NCI-H2227 (cell line): ENCODE measurements around the gene ATP1B3.
"Not testable (repeated sequence)": the region's sequence is repeated elsewhere in the genome, so short reads cannot be mapped to it uniquely, and the experiment has no call there.

Experiments used
- DNase-seq: peaks from one replicate; lab custom pipeline; 2025; ENCODE audit not compliant: unreplicated experiment; lab: John Stamatoyannopoulos, UW

The ATP1B3 gene

DNA sequence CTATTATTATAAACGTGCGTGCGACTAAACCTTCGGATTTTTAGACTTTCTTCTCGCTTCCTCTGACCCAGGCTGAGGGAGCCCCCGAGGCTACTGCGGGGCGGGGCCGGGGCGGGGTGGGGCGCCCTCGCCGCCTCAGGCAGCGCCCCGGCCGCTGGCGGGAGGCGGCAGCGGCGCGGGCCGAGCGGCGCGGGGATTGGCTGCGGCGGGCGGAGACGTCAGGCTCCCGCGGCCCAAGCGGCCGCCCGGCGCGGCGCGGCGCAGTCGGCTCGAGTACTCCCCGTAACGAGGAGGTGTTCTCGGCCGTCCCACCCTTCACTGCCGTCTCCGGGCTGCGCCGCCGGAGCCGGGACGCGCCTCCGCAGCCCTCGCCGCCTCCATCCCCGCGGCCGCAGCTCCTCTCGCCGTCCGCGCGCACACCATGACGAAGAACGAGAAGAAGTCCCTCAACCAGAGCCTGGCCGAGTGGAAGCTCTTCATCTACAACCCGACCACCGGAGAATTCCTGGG is at the start of gene ATP1B3:
Gene ATP1B3 (plus strand): TSS at position 263 of the 510 bp plus-strand sequence. CDS start 159 bp downstream, at position 422.
- peak; percentile 84 for DNase-seq

DNA sequence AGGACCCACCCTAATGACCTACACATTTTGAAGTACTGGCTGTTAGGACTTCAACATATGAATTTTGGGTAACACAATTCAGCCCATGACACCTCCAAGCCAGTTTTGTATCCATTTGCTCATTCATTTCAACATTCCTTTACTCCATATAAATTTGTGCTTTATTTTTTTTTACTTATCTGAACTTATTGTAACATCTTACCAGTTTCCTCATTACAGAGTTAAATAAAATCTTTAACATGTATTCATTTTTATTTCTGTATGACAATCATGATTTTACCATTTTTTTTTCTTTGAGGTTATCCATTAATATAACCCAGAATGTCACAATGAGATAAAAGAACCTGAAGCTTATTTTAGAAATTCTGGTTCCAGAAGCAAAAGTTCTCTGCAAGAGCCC is 48.0 kb upstream of the ATP1B3 start:
- no peak for DNase-seq

DNA sequence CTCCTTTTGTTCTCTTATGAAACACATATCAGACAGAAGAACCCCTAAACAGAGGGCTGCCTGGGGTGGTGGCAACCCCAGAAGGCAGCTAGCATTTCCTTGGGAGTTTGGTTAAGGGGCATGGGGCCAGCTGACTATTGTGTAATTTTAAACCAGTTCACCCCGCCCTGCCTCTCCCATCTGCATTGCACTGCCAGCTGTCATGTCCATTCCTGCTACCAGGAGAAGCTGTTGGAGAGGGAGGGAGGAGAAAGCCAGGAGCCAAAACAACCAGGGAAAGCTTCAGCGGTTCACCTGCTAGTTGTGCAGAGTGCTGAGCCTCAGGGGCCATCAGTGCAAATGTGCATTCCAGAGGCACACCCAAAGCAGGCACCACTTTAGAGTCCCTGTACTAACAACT is 47.6 kb upstream of the ATP1B3 start:
- no peak for DNase-seq

DNA sequence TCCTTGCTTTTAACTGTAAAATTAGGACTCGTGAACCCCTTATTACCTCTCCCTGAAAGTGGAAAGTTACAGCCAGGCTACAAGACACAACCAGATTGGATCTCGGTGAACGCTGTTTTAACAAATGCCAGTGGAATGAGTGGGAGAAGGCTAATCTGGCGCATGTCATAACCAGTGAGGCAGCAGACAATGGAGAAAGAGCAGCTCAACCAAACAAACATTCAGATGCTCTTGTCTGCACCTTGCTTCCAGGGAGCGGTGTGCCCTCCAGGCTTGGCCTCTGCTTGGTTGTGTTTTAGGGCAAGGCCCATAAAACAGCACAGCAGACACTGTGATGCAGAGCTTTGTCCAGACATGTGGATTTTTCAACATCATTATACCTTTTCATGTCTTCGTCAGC is 45.9 kb upstream of the ATP1B3 start:
- DNase-seq, result no peak

DNA sequence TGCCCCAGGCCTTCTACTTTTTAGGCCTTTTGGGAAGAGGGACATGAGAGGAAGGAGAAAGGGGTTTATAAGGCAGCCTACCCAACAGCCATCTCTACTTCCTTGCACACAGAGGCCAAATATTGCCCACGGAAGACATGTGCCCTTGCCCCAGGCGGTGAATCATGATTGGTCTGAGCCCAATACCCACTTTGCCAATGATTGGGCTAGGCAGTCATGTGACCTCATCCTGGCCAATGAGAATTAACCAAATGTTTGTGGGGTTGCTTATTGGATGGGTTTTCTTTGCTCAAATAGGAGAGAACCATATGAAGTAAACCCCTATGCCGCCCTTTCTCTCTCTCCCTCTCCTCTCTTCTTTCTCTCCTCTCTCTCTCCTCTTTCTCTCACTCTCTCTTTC is 42.2 kb upstream of the ATP1B3 start:
- DNase-seq, result no peak

DNA sequence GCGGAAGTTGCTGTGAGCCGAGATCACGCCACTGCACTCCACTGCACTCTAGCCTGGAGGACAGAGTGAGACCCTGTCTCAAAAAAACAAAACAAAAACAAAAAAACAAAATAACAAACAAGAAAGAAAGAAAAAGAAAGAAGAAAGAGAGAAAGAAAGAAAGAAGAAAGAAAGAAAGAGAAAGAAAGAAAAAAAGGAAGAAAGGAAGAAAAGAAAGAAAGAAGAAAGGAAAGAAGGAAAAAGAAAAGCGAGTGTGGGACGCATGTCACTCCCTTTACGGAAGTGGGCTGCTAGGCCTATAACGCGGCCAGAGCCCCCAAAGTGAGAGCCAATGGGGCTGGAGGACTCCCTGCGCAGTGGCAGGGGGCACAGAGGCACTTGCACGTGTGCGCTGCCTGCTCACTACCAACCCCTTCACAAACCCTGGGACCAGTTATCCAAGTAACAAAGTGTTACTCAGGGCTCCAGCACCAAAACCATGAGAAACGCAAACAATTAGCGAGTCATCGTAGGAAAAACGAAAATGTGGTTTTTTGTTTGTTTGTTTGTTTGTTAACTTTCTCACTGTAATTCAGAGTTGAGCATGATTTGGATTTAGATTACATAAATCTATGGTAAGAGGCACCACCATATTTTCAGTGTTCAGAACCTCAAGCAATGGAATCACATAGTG is 40.8 kb upstream of the ATP1B3 start:
- no peak for DNase-seq

DNA sequence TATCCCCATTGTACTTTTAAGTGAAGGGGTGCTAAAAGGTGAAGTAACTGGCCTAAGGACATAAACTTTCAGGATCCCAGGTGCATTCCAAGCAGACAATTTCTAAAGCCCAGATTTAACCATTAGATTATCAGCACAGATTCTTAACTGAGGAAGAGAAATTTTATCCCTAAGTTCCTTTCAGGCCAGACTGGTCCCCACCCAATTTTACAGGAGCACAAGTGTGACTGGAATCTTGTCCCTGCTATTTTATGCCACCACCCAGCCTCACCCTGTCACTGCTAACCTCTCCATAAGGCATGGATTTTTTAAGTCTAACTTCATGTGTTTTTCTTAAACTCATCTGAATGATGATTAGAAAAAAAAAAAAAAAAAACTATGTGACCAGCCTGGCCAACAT is 37.1 kb upstream of the ATP1B3 start:
- DNase-seq, result no peak

DNA sequence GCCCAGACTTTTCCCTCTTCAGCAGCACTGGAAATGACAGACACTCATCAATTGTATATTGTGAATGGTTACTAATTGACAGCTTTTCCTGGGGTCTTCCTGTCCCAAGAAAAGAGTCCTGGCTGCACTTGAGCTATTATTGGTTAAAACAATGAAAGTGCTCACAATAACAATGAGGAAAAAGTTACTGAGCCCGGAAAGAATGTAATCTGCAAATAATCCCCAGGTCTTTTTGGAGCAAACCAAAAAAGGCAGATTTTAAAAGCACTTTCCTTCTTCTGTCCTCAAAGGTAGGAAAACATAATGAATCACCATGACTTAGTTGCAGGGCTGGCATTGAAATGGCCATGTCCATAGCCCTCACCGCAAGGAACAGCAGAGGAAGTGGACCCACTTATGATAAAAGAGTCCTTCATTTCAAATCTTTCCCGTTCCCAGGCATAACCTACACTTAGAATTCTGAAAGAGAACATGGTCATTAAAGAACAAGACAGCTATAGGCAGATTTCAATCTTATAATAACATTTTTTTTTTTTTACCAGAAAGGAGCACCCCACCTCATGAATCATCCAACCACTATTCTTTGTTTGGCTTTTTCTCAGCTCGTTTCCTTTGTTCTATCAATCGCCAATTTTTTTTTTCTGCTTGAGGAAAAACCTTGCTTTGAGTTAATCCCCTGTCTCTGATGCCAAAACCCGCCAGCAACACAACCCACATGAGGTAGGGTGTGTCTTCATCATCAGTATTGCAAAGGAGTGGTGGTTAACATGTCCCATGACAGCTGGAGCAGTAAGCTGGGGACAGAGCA is 35.5 kb upstream of the ATP1B3 start:
- DNase-seq, result no peak

DNA sequence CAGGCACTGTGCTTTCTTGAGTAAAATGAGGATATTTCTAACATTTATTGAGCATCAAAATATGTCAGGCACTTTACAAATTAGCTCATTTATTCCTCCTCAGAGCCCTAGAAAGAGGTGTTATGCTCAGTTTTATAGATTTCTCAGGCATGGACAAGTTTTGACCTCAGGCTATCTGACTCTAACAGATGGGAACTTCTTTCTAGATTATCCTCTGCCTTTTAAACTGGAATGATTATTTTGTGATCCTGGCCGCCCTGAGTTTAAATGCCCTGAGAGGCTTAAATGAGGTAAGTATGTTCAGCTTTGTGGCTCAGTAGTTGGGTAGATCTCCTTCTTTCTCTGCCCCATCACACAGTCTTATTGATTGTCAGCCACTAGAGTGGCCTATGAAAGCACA is 32.3 kb upstream of the ATP1B3 start:
- DNase-seq, result no peak

DNA sequence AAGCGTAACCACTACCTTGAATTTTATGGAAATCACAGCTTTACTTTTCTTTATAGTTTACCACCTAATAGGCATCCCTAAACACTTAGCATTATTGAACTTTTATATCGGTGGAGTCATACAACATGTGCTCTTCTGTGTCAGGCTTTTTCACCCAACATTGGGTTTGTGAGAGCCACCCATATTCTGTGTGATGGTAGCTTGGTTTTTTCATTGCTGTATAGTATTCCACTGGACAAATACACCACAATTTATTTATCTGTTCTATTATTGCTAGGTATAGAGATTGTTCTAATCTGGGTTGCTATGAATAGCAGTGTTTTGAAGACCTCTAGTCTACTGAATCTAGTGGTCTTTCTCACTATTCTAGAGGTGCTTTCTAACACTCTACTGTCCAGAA is 31.6 kb upstream of the ATP1B3 start:
- DNase-seq, result no peak

DNA sequence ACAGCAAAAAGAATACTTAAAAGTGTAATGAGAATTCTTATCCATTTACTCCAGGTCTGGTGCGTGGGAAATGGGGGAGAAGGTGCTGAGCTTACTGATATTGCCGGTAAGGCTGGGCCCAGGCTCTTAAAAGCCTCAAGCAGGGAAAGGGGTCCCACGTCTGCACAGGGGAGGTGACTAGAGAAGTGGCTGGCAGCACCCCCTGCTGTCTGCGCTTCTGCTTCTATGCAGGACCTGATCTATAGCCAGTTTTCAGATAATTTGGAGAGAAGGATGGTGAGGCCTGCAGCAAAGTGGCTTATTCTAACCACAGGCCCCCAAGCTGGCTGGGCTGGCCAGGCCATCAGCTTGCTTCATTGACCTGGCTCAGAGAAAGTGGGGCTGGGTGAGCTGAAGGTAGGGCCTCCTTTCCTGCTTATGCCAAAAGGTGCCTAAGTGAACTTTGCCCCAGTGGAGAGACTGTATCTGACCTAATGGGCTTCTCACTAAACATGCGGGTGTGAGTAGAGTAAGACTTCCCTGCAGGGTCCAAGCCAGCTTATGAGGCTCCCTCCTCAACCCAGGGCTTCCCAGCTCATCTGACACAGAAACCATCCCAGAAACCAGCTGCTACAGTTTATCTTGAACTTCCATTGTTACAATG is 30.9 kb upstream of the ATP1B3 start:
- DNase-seq, result no peak

DNA sequence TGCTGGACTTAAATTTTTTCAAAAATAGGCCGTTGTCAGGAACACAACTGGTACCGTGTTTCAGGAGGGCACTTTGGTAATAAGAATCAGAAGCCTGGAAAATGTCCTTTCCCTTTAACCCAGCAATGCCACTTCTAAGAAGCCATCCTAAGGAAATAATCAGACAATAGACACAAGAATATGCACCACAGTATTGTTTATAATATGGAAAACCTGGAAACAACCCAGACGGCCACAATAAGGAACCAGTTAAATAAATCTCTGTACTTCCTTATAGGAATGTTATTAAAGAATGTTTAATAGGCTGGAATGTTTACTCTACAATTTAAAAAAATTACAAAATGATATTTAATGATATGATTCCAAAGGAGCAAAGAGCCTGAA is 30.4 kb upstream of the ATP1B3 start:
- DNase-seq, result no peak

DNA sequence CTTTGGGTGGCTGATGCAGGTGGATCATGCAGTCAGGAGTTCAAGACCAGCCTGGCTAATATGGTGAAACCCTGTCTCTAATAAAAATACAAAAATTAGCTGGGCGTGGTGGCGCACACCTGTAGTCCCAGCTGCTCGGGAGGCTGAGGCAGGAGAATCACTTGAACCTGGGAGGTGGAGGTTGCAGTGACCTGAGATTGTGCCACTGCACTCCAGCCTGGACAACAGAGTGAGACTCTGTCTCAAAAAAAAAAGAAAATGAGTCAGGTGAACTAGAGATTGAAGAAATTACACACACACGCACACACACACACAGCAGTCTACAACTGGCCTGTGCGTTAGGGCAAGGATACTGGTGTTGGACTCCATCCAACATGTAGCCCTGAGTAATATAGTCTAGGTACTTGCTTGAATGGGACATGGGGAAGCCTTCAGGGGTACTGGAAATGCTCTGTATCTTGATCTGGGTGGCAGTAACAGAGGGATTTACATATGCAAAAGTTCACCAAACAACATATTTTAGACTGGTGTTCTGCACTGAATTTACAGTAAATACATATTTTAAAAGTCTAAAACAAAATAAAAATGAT is 28.2 kb upstream of the ATP1B3 start:
- not testable (repeated sequence) for DNase-seq

DNA sequence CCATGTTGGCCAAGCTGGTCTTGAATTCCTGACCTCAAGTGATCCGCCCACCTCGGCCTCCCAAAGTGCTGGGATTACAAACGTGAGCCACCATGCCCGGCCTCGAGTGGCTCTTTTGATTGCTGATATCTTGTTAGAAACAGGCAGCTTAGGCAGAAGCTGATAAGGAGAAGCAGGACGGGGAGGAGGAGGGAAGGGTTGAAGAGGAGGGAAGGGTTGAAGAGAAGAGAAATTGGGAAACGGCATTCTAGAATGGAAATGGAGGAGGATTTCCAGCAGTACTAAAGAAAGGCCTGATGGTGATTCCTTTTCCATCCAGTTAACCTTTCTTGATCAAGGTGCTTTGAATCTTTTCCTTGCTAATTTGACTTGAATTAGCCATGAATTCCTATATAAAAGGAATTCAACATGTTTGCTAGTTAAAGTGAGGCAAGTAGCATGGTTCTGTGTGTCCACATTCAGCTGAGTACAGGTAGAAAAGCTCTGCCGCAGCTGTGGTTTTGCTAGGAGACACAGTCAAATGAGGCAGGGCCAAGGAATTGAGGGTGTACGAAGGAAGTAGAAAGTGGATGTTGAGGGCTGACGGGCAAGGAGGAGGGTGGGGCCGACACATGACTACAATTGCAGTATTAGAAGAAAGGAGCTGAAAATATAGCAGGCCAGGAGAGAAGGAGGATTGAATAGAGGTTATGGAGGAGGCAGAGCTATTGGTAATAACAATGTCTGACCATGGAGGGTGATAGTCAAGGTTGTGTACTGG is 27.2 kb upstream of the ATP1B3 start:
- DNase-seq, result no peak

DNA sequence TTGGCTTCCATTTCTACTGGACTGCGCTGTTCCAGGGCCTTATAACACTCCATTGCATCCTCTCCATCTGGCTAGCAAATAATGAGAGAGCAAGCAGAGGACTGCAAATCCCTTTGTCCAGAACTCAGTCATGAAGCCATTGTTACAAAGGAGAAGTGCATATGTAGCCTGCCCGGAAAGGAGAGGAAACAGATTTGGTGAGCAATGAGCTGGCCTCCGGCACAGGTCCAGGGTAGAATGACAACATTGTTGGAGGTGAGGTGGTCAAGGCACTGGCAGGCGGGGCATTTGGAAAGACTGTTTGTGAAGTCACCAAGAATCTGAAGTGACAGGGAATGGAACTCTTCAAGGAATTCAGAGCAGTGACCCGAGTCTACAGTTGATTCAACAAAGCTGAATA is 25.0 kb upstream of the ATP1B3 start:
- no peak for DNase-seq

DNA sequence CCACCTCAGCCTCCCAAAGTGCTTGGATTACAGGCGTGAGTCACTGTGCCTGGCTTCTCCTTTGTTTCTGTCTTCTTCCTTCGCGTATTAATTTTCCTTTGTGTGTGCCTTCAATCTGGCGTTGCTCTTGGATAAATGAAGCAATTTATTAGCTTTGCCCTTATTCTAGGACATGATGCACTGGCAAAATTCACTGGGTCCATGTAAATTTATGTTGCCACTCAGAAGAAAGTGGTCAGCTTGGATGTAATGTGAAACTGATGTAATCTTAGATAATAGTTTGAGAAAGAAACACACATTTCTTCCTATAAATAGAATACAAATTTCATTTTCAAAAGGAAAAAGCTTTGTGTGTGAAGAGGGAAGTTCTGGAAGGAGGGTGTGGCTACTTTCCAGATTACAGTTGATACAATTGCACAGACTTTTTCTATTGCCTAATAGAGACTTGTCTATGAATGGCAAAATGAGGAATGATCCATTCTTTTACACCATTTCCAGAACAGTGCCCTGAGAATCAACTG is 23.3 kb upstream of the ATP1B3 start:
- DNase-seq, result no peak

DNA sequence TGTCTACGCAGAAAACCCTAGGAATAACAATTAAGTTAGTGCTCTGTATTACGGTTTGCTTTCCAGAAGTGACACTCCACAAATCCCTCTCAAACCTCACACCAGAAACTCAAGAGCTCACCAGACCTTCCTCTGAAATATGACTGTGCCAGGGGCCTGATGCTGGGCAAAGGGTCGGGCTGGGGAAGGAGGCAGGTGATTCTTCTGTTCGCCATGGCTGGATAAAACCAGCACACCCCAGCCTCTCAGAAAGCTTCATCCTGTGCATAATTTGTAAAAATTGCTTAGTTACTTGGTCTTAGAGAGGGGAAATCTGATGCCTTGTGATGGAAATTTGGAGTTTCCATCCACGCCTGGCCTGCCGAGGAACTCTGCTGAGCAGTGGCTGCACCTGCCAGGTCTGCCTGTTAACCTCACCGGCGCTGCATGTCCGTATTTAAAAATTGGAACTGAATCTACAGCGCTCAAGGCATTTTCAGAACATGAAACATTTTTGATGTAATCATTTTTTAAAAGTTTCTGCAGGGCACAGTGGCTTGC is 22.7 kb upstream of the ATP1B3 start:
- no peak for DNase-seq

DNA sequence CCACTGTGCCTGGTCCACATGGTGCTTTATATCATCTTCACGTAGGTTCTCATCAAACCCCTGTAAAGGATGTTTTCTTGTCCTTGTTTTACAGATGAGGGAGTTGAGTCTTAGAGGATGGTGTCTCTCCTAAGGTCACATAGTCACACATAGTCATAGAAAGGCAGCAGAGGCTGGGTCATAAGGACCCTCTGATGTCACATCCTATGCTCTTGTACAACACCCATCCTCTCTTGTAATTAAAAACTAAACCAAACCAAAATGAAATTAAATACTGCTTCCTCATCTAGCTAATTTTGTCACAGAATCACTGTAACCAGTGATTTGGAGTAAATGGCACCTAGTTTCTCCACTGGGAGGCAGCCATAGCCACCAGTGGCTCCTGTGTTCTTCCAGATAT is 21.8 kb upstream of the ATP1B3 start:
- no peak for DNase-seq

DNA sequence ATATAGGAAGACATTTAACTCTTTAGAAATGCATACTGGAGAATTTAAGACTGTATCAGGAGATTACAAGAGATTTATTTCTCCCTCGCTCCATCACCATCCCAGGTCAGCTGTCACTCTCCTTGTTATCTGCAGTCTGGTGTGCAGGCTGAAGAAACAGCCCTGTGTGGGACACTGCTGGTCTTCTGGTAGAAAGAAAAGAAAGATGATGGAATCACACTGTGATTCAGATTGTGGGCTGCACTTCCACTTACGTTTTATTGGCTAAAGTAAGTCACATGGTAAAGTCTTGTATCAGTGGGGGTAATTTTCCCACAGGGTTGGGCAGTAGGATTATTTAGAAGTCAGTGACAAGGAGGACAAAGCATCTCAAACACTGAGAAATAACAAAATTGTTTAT is 18.1 kb upstream of the ATP1B3 start:
- DNase-seq, result no peak

DNA sequence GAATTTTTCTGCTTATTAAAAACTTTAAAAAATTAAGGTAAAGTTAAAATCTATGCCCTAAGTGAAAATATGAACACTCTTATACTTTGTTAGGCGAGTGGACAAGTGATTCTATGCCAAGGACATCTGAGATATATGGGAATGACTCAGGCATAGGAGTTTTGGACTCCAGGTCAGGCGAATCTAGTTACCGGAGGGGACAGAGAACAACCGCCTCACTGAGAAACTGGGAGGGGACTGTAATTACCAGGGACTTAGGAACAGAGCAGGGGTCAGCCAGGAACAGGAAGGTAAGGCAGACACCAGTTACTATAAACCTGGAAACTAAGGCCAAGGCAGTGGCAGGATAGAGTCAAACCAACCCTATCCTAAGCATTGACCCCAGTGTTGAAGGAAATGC is 16.8 kb upstream of the ATP1B3 start:
- DNase-seq, result no peak
